Brain microvascular endothelial cell (primary cell): ENCODE data around the gene HEPHL1.

ENCODE experiments used
- DNase-seq: peaks from one replicate; pipeline ENCODE4 v3.0.0-alpha.2; 2020
- H3K27ac ChIP-seq: fragments of 250-450 bp; sonication (Bioruptor Pico); 2 replicates; pipeline ENCODE4 v1.5.1; 2020; ENCODE audit warnings: mild to moderate bottlenecking, moderate library complexity
- H3K27me3 ChIP-seq: fragments of 250-450 bp; sonication (Bioruptor Pico); replicated peaks from 2 replicates; pipeline ENCODE4 v1.5.1; 2020; ENCODE audit warnings: mild to moderate bottlenecking
- H3K36me3 ChIP-seq: fragments of 250-450 bp; sonication (Bioruptor Pico); replicated peaks from 2 replicates; pipeline ENCODE4 v1.5.1; 2020; ENCODE audit warnings: mild to moderate bottlenecking
- H3K4me3 ChIP-seq: 2 replicates; pipeline ENCODE4 v1.5.1; 2011; ENCODE audit warnings: low read depth, mild to moderate bottlenecking, control low read depth, low read length, moderate library complexity
- in situ Hi-C: cut with HindIII; loops from 2 replicates; pipeline ENCODE4 v1.10.0; 2017; ENCODE audit warnings: low sequenced_read_pairs, low pct_ligation_motif_present
- TF ChIP-seq, protein P1 (sequence below): IDR thresholded peaks from 2 replicates; pipeline ENCODE4 v1.5.1; 2011; ENCODE audit warnings: low read depth, mild to moderate bottlenecking, moderate library complexity, low read length, control low read depth, inconsistent platforms; ENCODE audit errors: missing control alignments

Gene HEPHL1

DNA sequence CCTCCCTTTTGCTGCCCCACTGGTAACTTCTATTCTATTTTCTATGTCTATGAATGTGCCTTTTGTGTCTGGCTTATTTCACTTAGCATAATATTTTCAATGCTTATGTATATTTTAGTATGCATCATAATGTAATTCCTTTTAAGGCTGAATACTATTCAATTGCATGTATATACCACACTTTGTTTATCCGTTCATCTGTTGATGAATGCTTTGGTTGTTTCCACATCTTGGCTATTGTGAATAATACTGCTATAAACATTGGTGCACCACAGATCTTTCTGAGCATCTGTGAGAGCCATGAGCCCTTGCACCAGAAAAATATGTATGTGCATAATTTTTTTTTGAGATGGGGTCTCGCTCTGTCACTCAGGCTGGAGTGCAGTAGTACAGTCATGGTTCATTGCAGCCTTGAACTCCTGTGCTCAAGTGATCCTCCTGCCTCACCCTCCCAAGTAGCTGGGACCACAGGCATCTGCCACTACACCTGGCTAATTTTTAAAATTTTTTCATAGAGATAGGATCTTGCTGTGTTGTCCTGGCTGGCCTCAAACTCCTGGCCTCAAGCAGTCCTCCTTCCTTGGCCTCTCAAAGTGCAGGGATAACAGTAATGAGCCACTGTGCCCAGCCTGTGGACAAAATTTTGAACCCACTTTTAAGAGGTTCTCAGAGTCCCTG is 27.0 kb downstream of the HEPHL1 start:
- TF ChIP-seq, protein P1, sequence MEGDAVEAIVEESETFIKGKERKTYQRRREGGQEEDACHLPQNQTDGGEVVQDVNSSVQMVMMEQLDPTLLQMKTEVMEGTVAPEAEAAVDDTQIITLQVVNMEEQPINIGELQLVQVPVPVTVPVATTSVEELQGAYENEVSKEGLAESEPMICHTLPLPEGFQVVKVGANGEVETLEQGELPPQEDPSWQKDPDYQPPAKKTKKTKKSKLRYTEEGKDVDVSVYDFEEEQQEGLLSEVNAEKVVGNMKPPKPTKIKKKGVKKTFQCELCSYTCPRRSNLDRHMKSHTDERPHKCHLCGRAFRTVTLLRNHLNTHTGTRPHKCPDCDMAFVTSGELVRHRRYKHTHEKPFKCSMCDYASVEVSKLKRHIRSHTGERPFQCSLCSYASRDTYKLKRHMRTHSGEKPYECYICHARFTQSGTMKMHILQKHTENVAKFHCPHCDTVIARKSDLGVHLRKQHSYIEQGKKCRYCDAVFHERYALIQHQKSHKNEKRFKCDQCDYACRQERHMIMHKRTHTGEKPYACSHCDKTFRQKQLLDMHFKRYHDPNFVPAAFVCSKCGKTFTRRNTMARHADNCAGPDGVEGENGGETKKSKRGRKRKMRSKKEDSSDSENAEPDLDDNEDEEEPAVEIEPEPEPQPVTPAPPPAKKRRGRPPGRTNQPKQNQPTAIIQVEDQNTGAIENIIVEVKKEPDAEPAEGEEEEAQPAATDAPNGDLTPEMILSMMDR, result no peak
- Histone ChIP-seq H3K27me3 (peaks cover 1% of the 10 kb centered on the region), H3K36me3 (no peaks in the 10 kb centered on the region), H3K27ac (no peak overlapping the region), H3K4me3 (no peak overlapping the region)
- DNase-seq, result no peak
- in situ Hi-C loops, result no loop called here

DNA sequence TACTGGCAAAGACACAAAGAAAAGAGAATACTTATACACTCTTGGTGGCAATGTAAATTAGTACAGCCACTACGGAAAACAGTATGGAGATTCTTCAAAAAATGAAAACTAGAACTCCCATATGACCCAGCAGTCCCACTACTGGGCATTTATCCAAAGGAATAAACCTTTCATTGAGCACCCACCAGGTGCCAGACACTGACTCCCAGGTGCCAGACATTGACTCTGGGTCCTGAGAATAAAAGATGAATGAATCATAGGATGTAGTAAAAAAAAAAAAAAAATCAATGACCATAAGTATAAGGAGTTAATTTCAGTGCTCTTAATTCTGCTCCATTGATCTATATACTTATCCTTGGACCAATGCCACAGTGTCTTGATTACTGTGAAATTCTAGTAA is 28.2 kb downstream of the HEPHL1 start:
- Histone ChIP-seq H3K27ac (no peak overlapping the region), H3K27me3 (peaks cover 1% of the 10 kb centered on the region), H3K36me3 (no peaks in the 10 kb centered on the region), H3K4me3 (no peak overlapping the region)
- in situ Hi-C loops, result no loop called here
- DNase-seq, result no peak
- TF ChIP-seq, protein P1, result no peak

GRCh38 chr11:94058630-94059029 is 37.5 kb downstream of the HEPHL1 start:
- TF ChIP-seq, protein P1, result no peak
- in situ Hi-C loops, result no loop called here
- DNase-seq, result no peak
- no peak overlapping the region for H3K27ac ChIP-seq
- H3K36me3 ChIP-seq, result no peaks in the 10 kb centered on the region
- H3K27me3 ChIP-seq, result no peaks in the 10 kb centered on the region
- no peak overlapping the region for H3K4me3 ChIP-seq

GRCh38 chr11:94059065-94059464 is 37.9 kb downstream of the HEPHL1 start:
- in situ Hi-C loops, result no loop called here

GRCh38 chr11:94060401-94060800 is 39.2 kb downstream of the HEPHL1 start:
- no peaks in the 10 kb centered on the region for H3K27me3 ChIP-seq
- no peaks in the 10 kb centered on the region for H3K36me3 ChIP-seq
- TF ChIP-seq, protein P1, result no peak
- H3K27ac ChIP-seq, result no peak overlapping the region
- no peak for DNase-seq
- H3K4me3 ChIP-seq, result no peak overlapping the region
- in situ Hi-C loops, result no loop called here

More at GRCh38 chr11:94059065-94059464, 37.9 kb downstream of the HEPHL1 start:
- Histone ChIP-seq H3K4me3 (no peak overlapping the region), H3K27ac (no peak overlapping the region), H3K36me3 (no peaks in the 10 kb centered on the region), H3K27me3 (no peaks in the 10 kb centered on the region)
- DNase-seq, result no peak
- TF ChIP-seq, protein P1, result no peak

DNA sequence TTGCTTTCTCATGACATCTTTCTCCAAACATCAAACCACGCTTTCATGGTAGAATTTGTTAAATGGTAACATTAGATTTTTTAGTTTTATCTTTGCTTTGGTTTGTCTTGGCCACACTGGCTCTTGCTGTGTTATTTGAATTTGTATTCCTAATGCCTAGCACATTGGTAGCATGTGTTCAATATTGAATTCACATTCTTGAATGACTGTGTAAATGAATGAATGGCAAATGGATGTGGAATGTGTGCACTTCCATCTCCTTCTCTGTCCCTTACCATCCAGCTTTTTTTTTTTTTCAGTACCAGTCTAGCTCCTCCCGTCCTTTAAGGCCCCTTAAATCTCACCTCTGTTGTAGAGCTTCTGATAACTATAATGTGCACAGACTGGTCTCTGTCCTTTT is 41.2 kb downstream of the HEPHL1 start:
- no peak for DNase-seq
- Histone ChIP-seq H3K27me3 (no peaks in the 10 kb centered on the region), H3K27ac (no peak overlapping the region), H3K4me3 (no peak overlapping the region), H3K36me3 (no peaks in the 10 kb centered on the region)
- in situ Hi-C loops, result no loop called here
- TF ChIP-seq, protein P1, result no peak
